Left ventricle myocardium inferior (tissue), 1 donor: Measurements from ENCODE around the gene PLCH1. TPM values are rescaled to one million over a fixed set of nuclear protein-coding genes. Genes with fewer than 3 reads are reported as not detected.

Experiments
- DNase-seq: peaks from one replicate; pipeline ENCODE4 v3.0.0-alpha.2; 2020
- H3K27ac ChIP-seq: fragments of 200-600 bp; replicated peaks from 2 replicates; pipeline ENCODE4 v1.8.0; 2021
- H3K27me3 ChIP-seq: fragments of 200-600 bp; 2 replicates; pipeline ENCODE4 v1.8.0; 2021; ENCODE audit warnings: low read depth
- H3K36me3 ChIP-seq: fragments of 200-600 bp; 2 replicates; pipeline ENCODE4 v1.8.0; 2021
- H3K4me1 ChIP-seq: fragments of 200-600 bp; 2 replicates; pipeline ENCODE4 v1.8.0; 2021
- H3K4me3 ChIP-seq: fragments of 200-600 bp; 2 replicates; pipeline ENCODE4 v1.8.0; 2021; ENCODE audit warnings: mild to moderate bottlenecking, moderate library complexity
- H3K9me3 ChIP-seq: fragments of 200-600 bp; replicated peaks from 2 replicates; pipeline ENCODE4 v1.8.0; 2021
- CTCF ChIP-seq: fragments of 200-600 bp; IDR thresholded peaks from 2 replicates; pipeline ENCODE4 v1.8.0; 2021; ENCODE audit warnings: antibody characterized with exemption, mild to moderate bottlenecking, borderline replicate concordance
- intact Hi-C: fragments of 100-400 bp; cut with micrococcal nuclease; formaldehyde crosslinking; loops from one replicate; pipeline ENCODE4 v1.11.0; 2022
- total RNA-seq: library from RNA; stranded (reverse); fragmentation: NEBNext Ultra II Directional; extraction: Animal tissue kit (Norgen Biotek cat#: 25700); gene quantifications from one replicate; pipeline ENCODE4 v1.2.1, GENCODE V29; 2021
- donor health status: DM: no; HTN: yes; CAD: no; lungs with severe emphysema.

Gene PLCH1
- total RNA-seq, 1 donor from 2014 or later, result 0.85 TPM

- Histone ChIP-seq H3K36me3 (no peaks in the 10 kb centered on the region), H3K9me3 (no peaks in the 10 kb centered on the region), H3K4me1 (no peaks in the 10 kb centered on the region), H3K27ac (no peak overlapping the region), H3K4me3 (no peak overlapping the region), H3K27me3 (no peaks in the 10 kb centered on the region)
- DNase-seq, result no peak
- no peak for TF ChIP-seq CTCF
- intact Hi-C loops, result no loop called here
Measured at GRCh38 chr3:155594526-155595187, 150.2 kb downstream of the PLCH1 start.

- Histone ChIP-seq H3K9me3 (no peaks in the 10 kb centered on the region), H3K36me3 (no peaks in the 10 kb centered on the region), H3K4me3 (no peak overlapping the region), H3K27me3 (no peaks in the 10 kb centered on the region), H3K4me1 (no peaks in the 10 kb centered on the region), H3K27ac (no peak overlapping the region)
- no peak for DNase-seq
- TF ChIP-seq CTCF, result no peak
- intact Hi-C loops, result no loop called here
Measured at GRCh38 chr3:155587581-155587980, 157.3 kb downstream of the PLCH1 start.

GRCh38 chr3:155585384-155585783, 159.5 kb downstream of the PLCH1 start:
- Histone ChIP-seq H3K27ac (no peak overlapping the region), H3K27me3 (no peaks in the 10 kb centered on the region), H3K9me3 (no peaks in the 10 kb centered on the region), H3K4me1 (no peaks in the 10 kb centered on the region), H3K36me3 (no peaks in the 10 kb centered on the region), H3K4me3 (no peak overlapping the region)
- TF ChIP-seq CTCF, result no peak
- DNase-seq, result no peak
- intact Hi-C loops, result no loop called here

- Histone ChIP-seq H3K9me3 (no peaks in the 10 kb centered on the region), H3K4me3 (no peak overlapping the region), H3K4me1 (no peaks in the 10 kb centered on the region), H3K27me3 (no peaks in the 10 kb centered on the region), H3K27ac (no peak overlapping the region), H3K36me3 (no peaks in the 10 kb centered on the region)
- TF ChIP-seq CTCF, result no peak
- no peak for DNase-seq
- intact Hi-C loops, result no loop called here
Measured at GRCh38 chr3:155581579-155581978, 163.3 kb downstream of the PLCH1 start.

GRCh38 chr3:155572085-155572484, 172.8 kb downstream of the PLCH1 start:
- Histone ChIP-seq H3K27me3 (no peaks in the 10 kb centered on the region), H3K27ac (peak overlapping the region; percentile 60), H3K9me3 (no peaks in the 10 kb centered on the region), H3K4me1 (no peaks in the 10 kb centered on the region), H3K4me3 (no peak overlapping the region), H3K36me3 (no peaks in the 10 kb centered on the region)
- intact Hi-C loops, result no loop called here
- TF ChIP-seq CTCF, result no peak
- DNase-seq, result no peak
